HL-60/S4 treated with retinoic acid at 250 ng/mL for 4 days and 3 days (cell line): ENCODE results near the gene ZCCHC10.
"Not testable (repeated sequence)": the region's sequence is repeated elsewhere in the genome, so short reads cannot be mapped to it uniquely, and the experiment has no call there.

Source experiments
- in situ Hi-C: fragments of 300-500 bp; cut with MboI; formaldehyde crosslinking; loops from 2 replicates; pipeline ENCODE4 v1.7.0; 2022; ENCODE audit warnings: low sequenced_read_pairs

Gene ZCCHC10

GRCh38 chr5:133046560-133046959, 20.2 kb upstream of the ZCCHC10 start:
- in situ Hi-C loops = not testable (repeated sequence)

GRCh38 chr5:133041910-133042309, 15.6 kb upstream of the ZCCHC10 start:
- in situ Hi-C loops = no loop called here

- in situ Hi-C loops = no loop called here
These were observed 14.9 kb upstream of the ZCCHC10 start for GRCh38 chr5:133041157-133041784.

GRCh38 chr5:133036677-133037076, 10.3 kb upstream of the ZCCHC10 start:
- in situ Hi-C loops = not testable (repeated sequence)

GRCh38 chr5:133035224-133035623, 8.9 kb upstream of the ZCCHC10 start:
- in situ Hi-C loops = no loop called here

- in situ Hi-C loops = no loop called here
These were observed 7.7 kb upstream of the ZCCHC10 start for GRCh38 chr5:133034064-133034463.

GRCh38 chr5:133032852-133033742, 6.7 kb upstream of the ZCCHC10 start:
- in situ Hi-C loops = no loop called here

- in situ Hi-C loops = no loop called here
These were observed 4.1 kb upstream of the ZCCHC10 start for GRCh38 chr5:133030343-133031005.

- in situ Hi-C loops = no loop called here
These were observed 3.1 kb upstream of the ZCCHC10 start for GRCh38 chr5:133029416-133029815.

- in situ Hi-C loops = no loop called here
These were observed 360 bp upstream of the ZCCHC10 start for GRCh38 chr5:133026664-133027153.

- in situ Hi-C loops = not testable (repeated sequence)
These were observed 6.9 kb downstream of the ZCCHC10 start for GRCh38 chr5:133019471-133019870.

GRCh38 chr5:133017964-133018363, 8.4 kb downstream of the ZCCHC10 start:
- in situ Hi-C loops = no loop called here

- in situ Hi-C loops = no loop called here
These were observed 10.9 kb downstream of the ZCCHC10 start for GRCh38 chr5:133015466-133015865.

- in situ Hi-C loops = not testable (repeated sequence)
These were observed 17.9 kb downstream of the ZCCHC10 start for GRCh38 chr5:133008455-133008854.

GRCh38 chr5:133006653-133007052, 19.7 kb downstream of the ZCCHC10 start:
- in situ Hi-C loops = no loop called here

- in situ Hi-C loops = no loop called here
These were observed 27.1 kb downstream of the ZCCHC10 start for GRCh38 chr5:132999246-132999645.

- in situ Hi-C loops = no loop called here
These were observed 27.8 kb downstream of the ZCCHC10 start for GRCh38 chr5:132998556-132998955.

- in situ Hi-C loops = no loop called here
These were observed 30.0 kb downstream of the ZCCHC10 start for GRCh38 chr5:132996307-132996706.

- in situ Hi-C loops = no loop called here
These were observed 38.6 kb downstream of the ZCCHC10 start for GRCh38 chr5:132987531-132988408.

GRCh38 chr5:132982971-132983370, 43.4 kb downstream of the ZCCHC10 start:
- in situ Hi-C loops = not testable (repeated sequence)

GRCh38 chr5:132981288-132981687, 45.1 kb downstream of the ZCCHC10 start:
- in situ Hi-C loops = no loop called here
